Measurements from ENCODE around the gene GRM8. TPM values are rescaled to one million over a fixed set of nuclear protein-coding genes. Genes with fewer than 3 reads are reported as not detected.

Gene GRM8
- 5.2 and 5.5 TPM in 2 replicates for total RNA-seq (2013; cell fraction: nucleolus; rRNA removed)
- total RNA-seq (2014; rRNA removed) (0.40 and 0.49 TPM in 2 replicates), total RNA-seq (2014; rRNA removed; fragmentation: Illumina TruSeq; extraction: Trizol) (0.55 and 0.72 TPM in 2 replicates), total RNA-seq (2021) (0.33 and 0.69 TPM in 2 replicates), polyA plus RNA-seq (2011; rRNA removed) (7.1 and 9.0 TPM in 2 replicates), polyA plus RNA-seq (2014; fragmentation: Illumina TruSeq; extraction: Trizol) (0.59 and 1.2 TPM in 2 replicates), polyA plus RNA-seq (2014; fragmentation: Nextera tagmentation; extraction: Ambion mirVana) (under 1 TPM; 0.38 to 0.39 TPM), polyA plus RNA-seq (2014; rRNA removed) (0.36 and 0.50 TPM in 2 replicates), polyA plus RNA-seq (2016; fragmentation: Nextera tagmentation; extraction: Ambion mirVana) (not detected), polyA minus RNA-seq (2011; rRNA and poly(A)+ RNA removed) (16.2 and 16.9 TPM in 2 replicates), Bru-seq, nascent RNA (percentile 39 among the genes with signal in this experiment), BruChase-seq, experiment 1, labeled RNA remaining after a 6-hour chase (percentile 22 among the genes with signal in this experiment), BruChase-seq, experiment 2, labeled RNA remaining after a 2-hour chase (percentile 23 among the genes with signal in this experiment)
- 0.49 TPM for polyA plus RNA-seq (2011; ENCODE audit: low read depth)
- 4.0 and 5.8 TPM in 2 replicates for polyA plus RNA-seq (2011; cell fraction: cytosol; rRNA removed)
- polyA plus RNA-seq (2011; cell fraction: nucleus; rRNA removed) = 3.6 and 4.8 TPM in 2 replicates
- 0.47 and 0.66 TPM in 2 replicates for polyA plus RNA-seq (2012)
- polyA minus RNA-seq (2011; cell fraction: cytosol; rRNA and poly(A)+ RNA removed) = 2.1 and 2.5 TPM in 2 replicates
- polyA minus RNA-seq (2011; cell fraction: nucleus; rRNA and poly(A)+ RNA removed) = 17.3 and 18.7 TPM in 2 replicates
- long read RNA-seq, experiment 1, partial matches to known transcripts = 2 of 2 reads
- long read RNA-seq, experiment 1, other reads (novel, unspliced or antisense) = 0 of 2 reads
- long read RNA-seq, experiment 2, partial matches to known transcripts = 5 of 22 reads
- long read RNA-seq, experiment 2, other reads (novel, unspliced or antisense) = 15 of 22 reads

- no peak for FAIRE-seq
- intact Hi-C loops (cut with micrococcal nuclease; ENCODE audit: unreplicated experiment) = no loop called here
- peak; percentile 52 for ATAC-seq
- H2AFZ ChIP-seq (ENCODE audit: control insufficient read depth, low read depth, low read length) = peak within 1 kb of the TSS; percentile 78
- no peaks in the 10 kb centered on the region for H3K79me2 ChIP-seq (ENCODE audit: control insufficient read depth, insufficient read depth, low read length)
- ChIA-PET CTCF (interaction anchor here (1.1 to 2.3 kb wide), 5 partner anchors 12 to 146 kb away, joined by 3 to 10 read pairs (median 3); no protein-coding TSS in a partner anchor), SMC1A (ENCODE audit: uncharacterized antibody, unreplicated experiment) (no interaction called here), RAD21 (ENCODE audit: unreplicated experiment) (interaction anchor here (2.6 kb wide), 1 partner anchor 449 kb away, joined by 19 read pairs; no protein-coding TSS in a partner anchor), POLR2A (no interaction called here)
- H3K4me3 ChIP-seq = peak within 1 kb of the TSS; percentile 76
- H3K9ac ChIP-seq (ENCODE audit: control insufficient read depth, insufficient read depth, low read length) = no peak within 1 kb of the TSS; the same call in 1 of the 2 replicates
- WGBS (ENCODE audit: insufficient coverage, insufficient replicate concordance, low lambda C conversion rate, missing lambda C conversion rate) = 1% methylated on average over 62 of the region's 62 CpGs
- peaks cover 5 to 31% of the 10 kb centered on the region in 2 experiments for H3K27me3 ChIP-seq (replicated peaks in 1 of 2; ENCODE audit: control insufficient read depth in 2 of 2, insufficient read depth in 2 of 2, low read length in 1 of 2)
- 0 out of 2 replicates have a peak, but pooled peaks have one; percentile 14 for TF ChIP-seq IKZF1 (conservative IDR thresholded peaks at IDR 0.05)
- no peak for TF ChIP-seq PML (IDR thresholded peaks at IDR 0.05; ENCODE audit: low read length)
- peak within 1 kb of the TSS; percentile 71 for H3K4me2 ChIP-seq (ENCODE audit: control insufficient read depth, insufficient read depth)
- H3K36me3 ChIP-seq (ENCODE audit: control insufficient read depth in 2 of 2, insufficient read depth in 2 of 2, low read length in 1 of 2) = no peaks in the 10 kb centered on the region
- H3K9me3 ChIP-seq (replicated peaks; ENCODE audit: control insufficient read depth, insufficient read depth, low read length) = no peaks in the 10 kb centered on the region
- BruUV-seq (replicated peaks) = no TSS peak
- H3K27ac ChIP-seq (ENCODE audit: control insufficient read depth, insufficient read depth) = no peak within 1 kb of the TSS
- in situ Hi-C loops (cut with MboI) = no loop called here
- H4K20me1 ChIP-seq (ENCODE audit: control insufficient read depth, insufficient read depth) = no peaks in the 10 kb centered on the region
- H3K4me1 ChIP-seq (ENCODE audit: control insufficient read depth, insufficient read depth, low read length) = peaks cover 10% of the 10 kb centered on the region
- DNase-seq (ENCODE audit: low read depth, low spot score) = no peak
Measured at GRCh38 chr7:127252778-127253280, at the start of gene GRM8. TSS of gene GRM8 (minus strand) at chr7:127252941.

GRCh38 chr7:127290801-127291361 lies 38.1 kb upstream of the GRM8 start:
- Histone ChIP-seq H4K20me1 (ENCODE audit: control insufficient read depth, insufficient read depth) (no peaks in the 10 kb centered on the region), H3K27ac (ENCODE audit: control insufficient read depth, insufficient read depth) (no peak overlapping the region), H3K4me3 (no peak overlapping the region), H3K27me3 (replicated peaks in 1 of 2; ENCODE audit: control insufficient read depth in 2 of 2, insufficient read depth in 2 of 2, low read length in 1 of 2) (no peaks in the 10 kb centered on the region), H2AFZ (ENCODE audit: control insufficient read depth, low read depth, low read length) (no peak overlapping the region), H3K9ac (ENCODE audit: control insufficient read depth, insufficient read depth, low read length) (no peak overlapping the region), H3K9me3 (replicated peaks; ENCODE audit: control insufficient read depth, insufficient read depth, low read length) (no peaks in the 10 kb centered on the region), H3K4me1 (ENCODE audit: control insufficient read depth, insufficient read depth, low read length) (no peaks in the 10 kb centered on the region), H3K4me2 (ENCODE audit: control insufficient read depth, insufficient read depth) (no peak overlapping the region), H3K79me2 (ENCODE audit: control insufficient read depth, insufficient read depth, low read length) (no peaks in the 10 kb centered on the region), H3K36me3 (ENCODE audit: control insufficient read depth in 2 of 2, insufficient read depth in 2 of 2, low read length in 1 of 2) (no peaks in the 10 kb centered on the region)
- ATAC-seq (no peak), FAIRE-seq (no peak), DNase-seq (ENCODE audit: low read depth, low spot score) (no peak)
- ChIA-PET RAD21 (ENCODE audit: unreplicated experiment) (no interaction called here), SMC1A (ENCODE audit: uncharacterized antibody, unreplicated experiment) (no interaction called here), CTCF (interaction anchor here (0.6 kb wide), 1 partner anchor 1643 kb away, joined by 3 read pairs; no protein-coding TSS in a partner anchor), POLR2A (no interaction called here)
- in situ Hi-C loops (cut with MboI) = no loop called here
- intact Hi-C loops (cut with micrococcal nuclease; ENCODE audit: unreplicated experiment) = no loop called here
- WGBS (ENCODE audit: insufficient coverage, insufficient replicate concordance, low lambda C conversion rate, missing lambda C conversion rate) = 100% methylated on average over 1 of the region's 1 CpG
- TF ChIP-seq KLF5 (IDR thresholded peaks at IDR 0.05; ENCODE audit: partially characterized antibody) (no peak), IRF3 (IDR thresholded peaks at IDR 0.05) (no peak), NKRF (conservative IDR thresholded peaks at IDR 0.05) (no peak)
- BruUV-seq (replicated peaks) = no TSS peak

All from GM12878 (cell line).